ENCODE data around the gene MTG1. TPM values are rescaled to one million over a fixed set of nuclear protein-coding genes. Genes with fewer than 3 reads are reported as not detected.
A peak's percentile ranks its signal among the peaks of the same experiment; 100 is the strongest.

Gene MTG1
- total RNA-seq, 2 experiments from 2014 or later, result 46.9 to 52.1 TPM

- H3K4me1 Mint-ChIP-seq, result peaks cover 14% of the 10 kb centered on the region
- H3K36me3 Mint-ChIP-seq (ENCODE audit: low read depth), result peaks cover 20% of the 10 kb centered on the region
- DNase-seq (no peak), ATAC-seq (no peak)
- intact Hi-C loops (cut with DNase I, micrococcal nuclease), result no loop called here
- CTCF ChIA-PET, result no interaction called here
- peaks cover 3% of the 10 kb centered on the region for H3K27me3 Mint-ChIP-seq
- H3K27ac Mint-ChIP-seq, result no peak overlapping the region
- POLR2A ChIA-PET, result no interaction called here
- peaks cover 28% of the 10 kb centered on the region for H3K9me3 Mint-ChIP-seq (ENCODE audit: low read depth)
- no peak overlapping the region for H3K4me3 Mint-ChIP-seq
These were observed 52.1 kb downstream of the MTG1 start for GRCh38 chr10:133445751-133446708.

- Mint-ChIP-seq H3K4me3 (no peak overlapping the region), H3K27ac (no peak overlapping the region), H3K36me3 (ENCODE audit: low read depth) (peaks cover 20% of the 10 kb centered on the region), H3K9me3 (ENCODE audit: low read depth) (peaks cover 28% of the 10 kb centered on the region), H3K27me3 (peaks cover 3% of the 10 kb centered on the region), H3K4me1 (peaks cover 11% of the 10 kb centered on the region)
- intact Hi-C loops (cut with DNase I, micrococcal nuclease), result no loop called here
- POLR2A ChIA-PET, result no interaction called here
- CTCF ChIA-PET, result no interaction called here
- no peak for ATAC-seq
- no peak for DNase-seq
These were observed 53.0 kb downstream of the MTG1 start for GRCh38 chr10:133446979-133447378.

GRCh38 chr10:133448120-133448519 lies 54.2 kb downstream of the MTG1 start:
- intact Hi-C loops (cut with DNase I, micrococcal nuclease), result no loop called here
- H3K9me3 Mint-ChIP-seq (ENCODE audit: low read depth), result peaks cover 28% of the 10 kb centered on the region
- CTCF ChIA-PET, result no interaction called here

GRCh38 chr10:133451346-133451745 lies 57.4 kb downstream of the MTG1 start:
- H3K4me1 Mint-ChIP-seq, result no peaks in the 10 kb centered on the region
- intact Hi-C loops (cut with DNase I, micrococcal nuclease), result no loop called here
- ATAC-seq (no peak), DNase-seq (no peak)
- H3K27ac Mint-ChIP-seq, result no peak overlapping the region
- H3K9me3 Mint-ChIP-seq (ENCODE audit: low read depth), result peaks cover 26% of the 10 kb centered on the region
- ChIA-PET CTCF (interaction anchor here (0.7 to 1.6 kb wide), 2 partner anchors 9 to 14 kb away, joined by 3 to 5 read pairs; no protein-coding TSS in a partner anchor), POLR2A (no interaction called here)
- H3K27me3 Mint-ChIP-seq, result peaks cover 3% of the 10 kb centered on the region
- peaks cover 14% of the 10 kb centered on the region for H3K36me3 Mint-ChIP-seq (ENCODE audit: low read depth)
- no peak overlapping the region for H3K4me3 Mint-ChIP-seq

More at GRCh38 chr10:133448120-133448519, 54.2 kb downstream of the MTG1 start:
- no peaks in the 10 kb centered on the region for H3K4me1 Mint-ChIP-seq
- no peak overlapping the region for H3K27ac Mint-ChIP-seq
- H3K36me3 Mint-ChIP-seq (ENCODE audit: low read depth), result peaks cover 20% of the 10 kb centered on the region
- H3K27me3 Mint-ChIP-seq, result peaks cover 3% of the 10 kb centered on the region
- H3K4me3 Mint-ChIP-seq, result no peak overlapping the region
- POLR2A ChIA-PET, result interaction anchor here (0.8 kb wide), 1 partner anchor 380 kb away, joined by 3 read pairs; no protein-coding TSS in a partner anchor
- ATAC-seq (no peak), DNase-seq (no peak)

- Mint-ChIP-seq H3K27me3 (no peaks in the 10 kb centered on the region), H3K27ac (no peak overlapping the region), H3K4me1 (no peaks in the 10 kb centered on the region), H3K9me3 (ENCODE audit: low read depth) (peaks cover 18% of the 10 kb centered on the region), H3K36me3 (ENCODE audit: low read depth) (peaks cover 7% of the 10 kb centered on the region), H3K4me3 (no peak overlapping the region)
- ATAC-seq, result no peak
- no peak for DNase-seq
- POLR2A ChIA-PET, result no interaction called here
- CTCF ChIA-PET, result no interaction called here
- intact Hi-C loops (cut with DNase I, micrococcal nuclease), result no loop called here
These were observed 58.5 kb downstream of the MTG1 start for GRCh38 chr10:133452453-133452852.

- ATAC-seq, result peak; percentile 68
- no peaks in the 10 kb centered on the region for H3K27me3 Mint-ChIP-seq
- no peaks in the 10 kb centered on the region for H3K36me3 Mint-ChIP-seq (ENCODE audit: low read depth)
- H3K4me1 Mint-ChIP-seq, result no peaks in the 10 kb centered on the region
- H3K27ac Mint-ChIP-seq, result no peak within 1 kb of the TSS
- peaks cover 9% of the 10 kb centered on the region for H3K9me3 Mint-ChIP-seq (ENCODE audit: low read depth)
- POLR2A ChIA-PET, result no interaction called here
- no peak within 1 kb of the TSS for H3K4me3 Mint-ChIP-seq
- CTCF ChIA-PET, result interaction anchor here (0.5 kb wide), 1 partner anchor 95 kb away, joined by 3 read pairs; no protein-coding TSS in a partner anchor
- intact Hi-C loops (cut with DNase I, micrococcal nuclease), result no loop called here
- no peak for DNase-seq
These were observed 59.7 kb downstream of the MTG1 start, which contains the start of gene SCART1 for GRCh38 chr10:133453516-133454203. TSS of gene SCART1 (plus strand) at chr10:133453945. CDS start at chr10:133453998, 53 bp downstream.

GRCh38 chr10:133454204-133454893 lies 60.4 kb downstream of the MTG1 start:
- H3K27me3 Mint-ChIP-seq, result no peaks in the 10 kb centered on the region

GRCh38 chr10:133455196-133455595 lies 61.2 kb downstream of the MTG1 start:
- Mint-ChIP-seq H3K4me3 (no peak overlapping the region), H3K9me3 (ENCODE audit: low read depth) (no peaks in the 10 kb centered on the region), H3K36me3 (ENCODE audit: low read depth) (no peaks in the 10 kb centered on the region), H3K4me1 (no peaks in the 10 kb centered on the region), H3K27ac (no peak overlapping the region), H3K27me3 (no peaks in the 10 kb centered on the region)
- ATAC-seq, result no peak
- POLR2A ChIA-PET, result no interaction called here
- intact Hi-C loops (cut with DNase I, micrococcal nuclease), result no loop called here
- CTCF ChIA-PET, result no interaction called here
- no peak for DNase-seq

More at GRCh38 chr10:133454204-133454893, 60.4 kb downstream of the MTG1 start:
- intact Hi-C loops (cut with DNase I, micrococcal nuclease), result no loop called here
- DNase-seq (no peak), ATAC-seq (no peak)
- H3K4me1 Mint-ChIP-seq, result no peaks in the 10 kb centered on the region
- H3K9me3 Mint-ChIP-seq (ENCODE audit: low read depth), result peaks cover 2% of the 10 kb centered on the region
- no peaks in the 10 kb centered on the region for H3K36me3 Mint-ChIP-seq (ENCODE audit: low read depth)
- ChIA-PET CTCF (interaction anchor here (0.5 kb wide), 1 partner anchor 94 kb away, joined by 3 read pairs; no protein-coding TSS in a partner anchor), POLR2A (no interaction called here)
- no peak overlapping the region for H3K27ac Mint-ChIP-seq
- no peak overlapping the region for H3K4me3 Mint-ChIP-seq

- Mint-ChIP-seq H3K9me3 (ENCODE audit: low read depth) (no peaks in the 10 kb centered on the region), H3K36me3 (ENCODE audit: low read depth) (no peaks in the 10 kb centered on the region), H3K4me3 (no peak overlapping the region), H3K4me1 (no peaks in the 10 kb centered on the region), H3K27me3 (no peaks in the 10 kb centered on the region), H3K27ac (no peak overlapping the region)
- intact Hi-C loops (cut with DNase I, micrococcal nuclease), result no loop called here
- ChIA-PET CTCF (no interaction called here), POLR2A (no interaction called here)
- ATAC-seq (no peak), DNase-seq (no peak)
These were observed 61.7 kb downstream of the MTG1 start for GRCh38 chr10:133455611-133456031.

- Mint-ChIP-seq H3K27ac (no peak overlapping the region), H3K4me1 (no peaks in the 10 kb centered on the region), H3K36me3 (ENCODE audit: low read depth) (no peaks in the 10 kb centered on the region), H3K9me3 (ENCODE audit: low read depth) (no peaks in the 10 kb centered on the region), H3K27me3 (no peaks in the 10 kb centered on the region), H3K4me3 (no peak overlapping the region)
- DNase-seq, result no peak
- ATAC-seq, result no peak
- intact Hi-C loops (cut with DNase I, micrococcal nuclease), result no loop called here
- CTCF ChIA-PET, result no interaction called here
- POLR2A ChIA-PET, result no interaction called here
These were observed 62.3 kb downstream of the MTG1 start for GRCh38 chr10:133456041-133456951.

Data from activated CD4-positive, alpha-beta T cell treated with anti-CD3 and anti-CD28 coated beads for 36 hours (primary cell).